ENCODE results near the gene ARHGAP19. TPM values are rescaled to one million over a fixed set of nuclear protein-coding genes. Genes with fewer than 3 reads are reported as not detected.

The ARHGAP19 gene
- total RNA-seq, 4 donors from 2014 or later: 7.0 to 11.0 (median 8.5) TPM

GRCh38 chr10:97333601-97334369, 41.3 kb upstream of the ARHGAP19 start:
- Histone ChIP-seq H3K4me1 (peaks cover 31 to 51% of the 10 kb centered on the region in 2 donors), H3K27me3 (no peaks in the 10 kb centered on the region), H3K9me3 (no peaks in the 10 kb centered on the region), H3K27ac (peak overlapping the region; percentile 62 to 92 (median 78)), H3K36me3 (no peaks in the 10 kb centered on the region), H3K4me3 (replicated peaks in 1 of 3) (peak overlapping the region; percentile 22 to 84 (median 41))
- 1 to 3% methylated on average over 13 to 16 of the region's 89 CpGs for WGBS, 2 donors
- DNase-seq: peak; percentile 36 to 43
- intact Hi-C loops (cut with DNase I): loop anchor here (10.0 kb wide), 1 partner anchor 49 kb away; no protein-coding TSS in a partner anchor
- TF ChIP-seq CTCF (IDR thresholded peaks at IDR 0.05) (no peak), POLR2A (IDR thresholded peaks at IDR 0.05) (no peak)

- 2 to 3% methylated on average over 7 of the region's 7 CpGs for WGBS, 2 donors
- Histone ChIP-seq H3K4me3 (replicated peaks in 1 of 3) (peak overlapping the region; percentile 22 to 84 (median 41)), H3K9me3 (no peaks in the 10 kb centered on the region), H3K27ac (peak overlapping the region; percentile 62 to 78 (median 75)), H3K36me3 (no peaks in the 10 kb centered on the region), H3K4me1 (peaks cover 31 to 51% of the 10 kb centered on the region in 2 donors), H3K27me3 (no peaks in the 10 kb centered on the region)
- intact Hi-C loops (cut with DNase I): loop anchor here (10.0 kb wide), 1 partner anchor 48 kb away; no protein-coding TSS in a partner anchor
- no peak for TF ChIP-seq POLR2A (IDR thresholded peaks at IDR 0.05)
- TF ChIP-seq CTCF (IDR thresholded peaks at IDR 0.05): no peak
- DNase-seq: peak; percentile 33
Measured at GRCh38 chr10:97333351-97333600, 40.8 kb upstream of the ARHGAP19 start.

- intact Hi-C loops (cut with DNase I): loop anchor here (10.0 kb wide), 1 partner anchor 48 kb away; no protein-coding TSS in a partner anchor
- WGBS, 2 donors: 8 to 11% methylated on average over 18 of the region's 18 CpGs
- Histone ChIP-seq H3K9me3 (no peaks in the 10 kb centered on the region), H3K4me3 (replicated peaks in 1 of 3) (peak overlapping the region; percentile 22 to 84 (median 41)), H3K4me1 (peaks cover 31 to 52% of the 10 kb centered on the region in 2 donors), H3K27ac (peak overlapping the region; percentile 62 to 78 (median 75)), H3K36me3 (no peaks in the 10 kb centered on the region), H3K27me3 (no peaks in the 10 kb centered on the region)
- DNase-seq: peak; percentile 59 to 63
- peak in 2 of 6 experiments; percentile 23 to 31 for TF ChIP-seq CTCF (IDR thresholded peaks at IDR 0.05)
- peak in 1 of 2 donors; percentile 23 for TF ChIP-seq POLR2A (IDR thresholded peaks at IDR 0.05)
Measured at GRCh38 chr10:97332591-97333350, 40.3 kb upstream of the ARHGAP19 start.

- peaks cover 24 to 41% of the 10 kb centered on the region in 2 donors for H3K4me1 ChIP-seq
- TF ChIP-seq POLR2A (IDR thresholded peaks at IDR 0.05) (no peak), CTCF (IDR thresholded peaks at IDR 0.05) (no peak)
- no peaks in the 10 kb centered on the region for H3K9me3 ChIP-seq
- 76 to 77% methylated on average over 6 of the region's 6 CpGs for WGBS, 2 donors
- H3K27ac ChIP-seq: no peak overlapping the region
- no peaks in the 10 kb centered on the region for H3K36me3 ChIP-seq
- intact Hi-C loops (cut with DNase I): loop anchor here (10.0 kb wide), 1 partner anchor 46 kb away; no protein-coding TSS in a partner anchor
- H3K4me3 ChIP-seq (replicated peaks in 1 of 3): no peak overlapping the region
- no peak for DNase-seq
- H3K27me3 ChIP-seq: no peaks in the 10 kb centered on the region
Measured at GRCh38 chr10:97331153-97331703, 38.8 kb upstream of the ARHGAP19 start.

Measured in thyroid gland (tissue), 4 donors.